HG03108 (cell line): ENCODE results near the gene TRIAP1.

ENCODE experiments used
- ATAC-seq: cut with Tn5 transposase; IDR thresholded peaks from one replicate; pipeline ENCODE4 v1.9.1; 2021; ENCODE audit warnings: moderate library complexity; ENCODE audit not compliant: unreplicated experiment

The TRIAP1 gene

DNA sequence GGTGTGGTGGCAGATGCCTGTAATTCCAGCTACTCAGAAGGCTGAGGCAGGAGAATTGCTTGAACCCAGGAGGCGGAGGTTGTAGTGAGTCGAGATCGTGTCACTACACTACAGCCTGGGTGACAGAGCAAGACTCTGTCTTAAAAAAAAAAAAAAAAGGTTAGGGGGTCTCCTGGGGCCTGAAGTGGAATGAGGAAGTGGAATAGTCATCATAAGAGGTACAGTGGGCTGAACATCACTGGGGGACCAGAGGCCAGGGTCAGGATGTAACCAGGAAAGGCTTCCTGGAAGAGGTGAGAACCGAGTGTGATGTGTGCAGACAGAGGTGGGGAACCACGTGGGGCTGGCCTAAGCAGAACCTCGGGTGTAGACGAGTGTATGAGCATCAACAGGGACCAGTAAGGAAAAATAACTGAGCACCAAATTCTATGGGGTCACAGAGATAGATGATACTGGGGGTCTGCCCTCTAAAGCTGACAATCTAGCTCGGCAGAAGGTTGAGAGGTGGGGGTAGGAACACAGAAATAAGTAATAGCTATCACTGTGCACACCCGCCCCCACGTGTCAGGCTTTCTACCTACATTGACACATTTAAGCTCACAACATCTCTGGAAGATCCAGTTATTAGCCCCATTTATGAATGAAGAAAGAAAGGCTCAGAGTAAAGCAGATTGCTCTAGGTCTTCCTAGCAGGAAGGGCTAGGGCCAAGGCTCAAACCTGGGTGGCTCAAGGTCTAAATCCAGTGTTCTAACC, 13.2 kb downstream of the TRIAP1 start:
- no peak for ATAC-seq

DNA sequence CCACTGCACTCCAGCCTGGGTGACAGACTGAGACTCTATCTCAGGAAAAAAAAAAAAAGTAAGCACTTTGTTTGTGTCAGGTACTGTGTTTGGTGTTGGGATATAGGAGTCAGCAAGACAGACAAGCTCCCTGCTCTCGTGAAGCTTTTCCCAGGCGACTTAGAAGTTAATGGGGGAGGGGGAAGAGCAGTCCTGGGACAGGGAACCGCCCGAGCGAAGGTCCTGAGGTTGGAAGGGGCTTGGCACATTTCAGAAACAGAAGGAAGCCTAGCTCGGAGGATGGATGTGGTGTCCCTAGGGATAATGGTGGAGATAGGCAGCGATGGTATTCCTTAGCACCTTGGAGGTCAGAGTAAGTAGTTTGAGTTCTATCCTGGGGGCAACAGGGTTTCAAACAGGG, 16.8 kb downstream of the TRIAP1 start:
- no peak for ATAC-seq

DNA sequence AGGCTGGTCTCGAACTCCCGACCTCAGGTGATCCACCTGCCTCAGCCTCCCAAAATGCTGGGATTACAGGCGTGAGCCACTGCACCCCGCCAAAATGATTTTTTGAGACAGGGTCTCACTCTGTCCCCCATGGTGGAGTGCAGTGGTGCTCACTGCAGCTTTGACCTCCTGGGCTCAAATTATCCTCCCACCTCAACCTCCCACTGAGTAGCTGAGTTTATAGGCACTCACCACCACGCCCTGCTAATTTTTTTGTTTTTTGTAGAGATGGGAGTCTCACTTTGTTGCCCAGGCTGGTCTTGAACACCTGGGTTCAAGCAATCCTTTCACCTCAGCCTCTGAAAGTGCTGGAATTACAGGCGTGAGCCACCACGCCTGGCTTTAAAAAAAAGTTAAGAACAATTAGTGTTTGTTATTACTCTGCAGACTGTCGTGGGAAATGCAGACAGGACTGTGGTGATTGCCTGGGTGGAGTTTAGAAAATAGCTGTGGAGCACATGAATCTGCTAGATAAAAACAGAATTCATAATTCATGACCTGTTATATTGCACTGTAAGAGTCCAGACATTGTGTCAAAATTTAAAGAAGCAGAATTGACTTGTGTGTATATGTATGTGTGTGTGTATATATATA, 17.5 kb downstream of the TRIAP1 start:
- ATAC-seq, result no peak

DNA sequence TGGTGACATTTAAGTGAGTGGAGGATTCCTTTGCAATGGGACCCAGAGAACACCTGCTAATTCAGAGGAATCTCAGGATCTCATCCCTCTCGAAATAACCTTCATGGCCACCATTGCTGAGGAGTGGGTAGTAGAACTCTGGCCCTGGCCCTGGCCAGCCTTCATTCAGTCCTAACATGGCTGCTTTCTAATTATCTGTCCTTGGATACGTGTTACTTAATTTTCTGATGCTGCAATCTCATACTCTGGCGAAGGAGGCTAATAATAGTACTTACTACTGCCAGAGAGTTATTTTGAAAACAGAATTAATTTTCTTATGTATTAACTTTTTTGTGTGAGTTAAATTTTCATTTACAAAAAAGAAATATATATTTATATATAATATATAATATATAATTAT, 20.4 kb downstream of the TRIAP1 start:
- ATAC-seq, result no peak

DNA sequence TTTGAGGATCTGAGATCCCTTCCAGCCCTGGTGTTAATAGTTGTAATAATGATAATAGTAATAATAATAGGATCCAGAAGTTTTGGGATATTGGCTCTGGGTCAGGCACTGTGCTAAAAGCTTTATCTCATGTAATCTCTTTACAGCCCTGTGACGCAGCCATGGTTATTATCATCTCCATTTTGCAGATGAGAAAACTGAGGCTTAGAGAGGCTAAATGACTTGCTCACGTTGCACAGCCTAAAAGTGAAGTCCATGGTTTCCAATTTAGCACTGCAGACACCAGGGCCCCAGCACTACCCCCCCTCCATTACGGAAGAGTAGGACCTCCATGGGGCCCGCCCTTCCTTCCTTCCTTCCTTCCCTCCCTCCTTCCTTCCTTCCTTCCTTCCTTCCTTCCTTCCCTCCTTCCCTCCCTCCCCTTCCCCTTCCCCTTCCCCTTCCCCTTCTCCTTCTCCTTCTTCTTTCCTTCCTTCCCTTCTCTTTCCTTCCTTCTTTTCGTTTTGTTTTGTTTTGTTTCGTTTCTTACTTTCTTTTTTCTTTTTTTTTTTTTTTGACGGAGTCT, 23.2 kb downstream of the TRIAP1 start:
- ATAC-seq, result no peak

DNA sequence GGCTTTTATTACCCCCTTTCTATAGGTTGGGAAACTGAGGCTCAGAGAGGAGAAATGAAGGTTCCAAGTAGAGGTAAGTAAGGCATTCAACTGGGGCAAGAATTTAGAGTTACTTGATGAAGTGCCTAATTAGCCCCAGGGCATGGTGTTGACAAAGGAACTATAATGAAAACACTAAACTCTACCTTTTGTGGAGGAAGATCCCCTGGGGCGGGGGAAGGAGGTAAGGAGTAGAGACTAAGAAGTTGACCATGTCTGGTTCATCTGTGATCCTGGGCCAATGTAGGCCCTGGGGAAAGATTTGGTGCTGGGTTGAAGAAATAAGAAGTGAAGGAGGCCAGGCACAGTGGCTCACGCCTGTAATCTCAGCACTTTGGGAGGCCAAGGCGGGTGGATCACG, 24.5 kb downstream of the TRIAP1 start:
- no peak for ATAC-seq

DNA sequence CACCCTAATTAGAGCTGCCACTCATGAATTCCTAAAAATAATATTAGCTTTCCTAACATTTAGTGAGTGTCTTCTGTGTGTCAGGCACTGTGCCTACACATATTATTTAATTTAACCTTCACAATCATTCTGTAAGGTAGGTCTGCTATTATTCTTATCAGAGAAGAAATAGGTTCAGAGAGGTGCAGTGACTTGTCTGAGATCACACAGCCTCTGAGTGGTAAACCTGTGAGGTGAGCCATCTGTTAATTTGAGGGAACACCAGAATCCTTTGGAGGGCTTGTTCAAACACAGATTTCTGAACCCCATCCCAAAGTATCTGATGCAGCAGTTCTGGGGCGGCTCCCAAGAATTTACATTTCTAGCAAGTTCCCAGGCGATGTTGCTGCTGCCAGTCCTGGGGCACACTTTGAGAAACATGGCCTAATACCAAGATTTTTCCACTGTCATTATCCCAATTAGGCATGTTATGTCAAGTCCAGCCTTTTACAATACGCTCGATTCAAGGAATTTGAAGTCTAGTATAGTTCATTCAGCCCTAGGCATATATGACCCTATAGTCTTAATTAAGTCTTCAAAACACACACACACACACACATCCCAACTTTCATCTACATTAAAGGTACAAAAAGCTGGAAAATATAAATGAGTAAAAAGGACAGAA, 28.1 kb downstream of the TRIAP1 start:
- no peak for ATAC-seq

DNA sequence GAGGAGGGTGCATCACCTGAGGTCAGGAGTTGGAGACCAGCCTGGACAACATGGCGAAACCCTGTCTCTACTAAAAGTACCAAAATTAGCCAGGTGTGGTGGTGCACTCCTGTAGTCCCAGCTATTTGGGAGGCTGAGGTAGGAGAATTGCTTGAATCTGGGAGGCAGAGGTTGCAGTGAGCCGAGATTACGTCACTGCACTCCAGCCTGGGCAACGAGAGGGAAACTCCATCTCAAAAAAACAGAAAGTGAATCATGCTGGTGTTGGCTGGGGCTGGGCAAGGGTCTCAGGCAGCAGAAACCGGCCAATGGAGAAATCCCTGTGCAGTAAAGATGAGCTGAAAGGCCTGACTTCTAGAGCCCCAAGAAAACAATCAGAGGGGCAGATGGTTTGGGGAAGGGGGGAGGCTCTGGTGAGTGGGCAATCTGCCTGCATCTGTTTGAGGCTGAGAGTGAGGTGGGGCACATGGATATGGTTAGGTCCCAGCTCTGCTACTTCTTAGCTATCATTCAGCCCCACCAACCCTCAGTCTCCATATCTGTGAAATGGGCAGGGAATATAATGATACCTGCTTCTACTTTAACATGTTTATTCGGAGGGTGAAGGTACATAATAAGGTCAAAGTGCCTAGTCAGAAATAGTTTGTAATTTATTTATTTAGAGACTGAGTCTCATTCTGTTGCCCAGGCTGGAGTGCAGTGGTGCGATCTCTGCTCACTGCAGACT, 29.5 kb downstream of the TRIAP1 start:
- ATAC-seq, result no peak

DNA sequence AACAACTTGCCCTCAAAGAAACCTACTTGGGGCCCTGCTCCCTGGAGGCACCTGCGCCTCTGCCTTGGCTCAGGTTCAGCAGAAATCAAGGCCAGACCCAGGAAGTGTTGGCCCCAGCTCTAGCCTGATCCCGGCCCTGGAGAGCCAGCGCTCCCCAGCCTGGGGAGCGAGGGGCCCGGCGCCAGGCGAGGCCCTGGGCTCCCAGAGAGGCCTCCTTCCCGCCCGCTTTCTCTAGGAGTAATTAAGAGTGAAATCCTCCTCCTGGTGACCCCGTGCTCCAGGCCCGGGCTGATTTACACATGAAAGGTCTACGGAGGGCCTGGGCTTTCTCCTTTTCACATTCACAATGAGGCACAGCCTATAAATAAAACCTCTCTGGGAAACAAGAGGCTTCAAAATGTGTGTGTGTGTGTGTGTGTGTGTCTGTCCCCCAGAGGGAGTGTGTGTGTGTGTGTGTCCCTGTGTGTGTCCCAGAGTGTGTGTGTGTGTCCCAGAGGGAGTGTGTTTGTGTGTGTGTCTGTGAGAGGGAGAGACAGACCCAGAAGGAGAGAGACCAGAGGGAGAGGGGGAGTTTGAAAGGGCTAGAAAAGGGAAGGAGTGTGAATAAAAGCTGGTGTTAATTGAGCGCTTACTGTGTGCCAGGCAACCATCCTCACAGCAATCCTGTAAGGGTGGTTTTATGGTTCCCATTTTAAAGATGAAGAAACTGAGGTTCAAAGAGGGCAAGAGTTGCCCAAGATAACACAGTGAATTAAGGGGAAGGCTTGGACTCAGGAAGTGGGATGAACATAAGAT, 32.1 kb downstream of the TRIAP1 start:
- no peak for ATAC-seq

DNA sequence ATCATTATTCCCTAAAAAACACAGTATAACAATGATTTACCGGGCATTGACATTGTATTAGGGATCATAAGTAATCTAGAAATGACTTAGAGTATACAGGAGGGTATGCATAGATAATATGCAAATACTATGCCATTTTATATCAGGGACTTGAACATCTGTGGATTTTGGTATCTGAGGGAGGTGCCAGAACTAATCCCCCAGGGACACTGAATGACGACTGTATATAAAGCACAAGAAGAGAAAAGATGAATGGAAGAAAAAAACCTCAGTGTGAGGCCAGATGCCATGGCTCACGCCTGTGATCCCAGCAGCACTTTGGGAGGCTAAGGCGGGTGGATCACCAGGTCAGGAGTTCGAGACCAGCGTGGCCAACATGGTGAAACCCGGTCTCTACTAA, 33.8 kb downstream of the TRIAP1 start:
- no peak for ATAC-seq

DNA sequence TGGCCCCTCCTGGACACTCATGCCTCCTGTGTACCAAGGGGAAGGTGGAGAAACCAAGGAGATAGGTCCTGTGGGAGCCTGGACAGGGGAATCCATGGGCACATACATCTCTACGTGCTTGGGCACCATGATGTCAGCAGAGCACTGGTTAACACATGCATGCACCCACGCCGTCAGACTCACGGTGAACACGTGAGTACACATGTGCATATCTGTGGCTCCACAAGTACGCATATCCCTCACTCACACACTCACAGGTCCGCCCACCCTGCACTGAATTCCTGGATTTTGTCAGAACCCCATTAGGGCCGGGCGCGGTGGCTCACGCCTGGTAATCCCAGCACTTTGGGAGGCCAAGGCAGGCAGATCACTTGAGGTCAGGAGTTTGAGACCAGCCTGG, 37.4 kb downstream of the TRIAP1 start:
- no peak for ATAC-seq

DNA sequence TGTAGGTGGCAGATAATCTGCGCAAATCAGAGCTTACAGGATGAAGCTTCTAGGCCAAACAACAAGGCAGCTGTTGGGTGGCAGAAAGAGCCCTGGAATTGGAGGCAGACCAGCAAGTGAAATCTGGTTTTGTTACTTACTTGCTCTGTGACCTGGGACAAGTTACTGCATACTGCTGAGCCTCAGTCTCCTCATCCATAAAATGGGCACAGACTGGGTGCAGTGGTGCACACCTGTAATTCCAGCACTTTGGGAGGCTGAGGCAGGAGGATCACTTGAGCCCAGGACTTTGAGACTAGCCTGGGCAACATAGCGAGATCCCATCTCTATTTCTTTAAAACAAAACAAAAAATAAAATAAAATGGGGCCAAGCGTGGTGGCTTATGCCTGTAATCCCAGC, 39.6 kb downstream of the TRIAP1 start:
- no peak for ATAC-seq

DNA sequence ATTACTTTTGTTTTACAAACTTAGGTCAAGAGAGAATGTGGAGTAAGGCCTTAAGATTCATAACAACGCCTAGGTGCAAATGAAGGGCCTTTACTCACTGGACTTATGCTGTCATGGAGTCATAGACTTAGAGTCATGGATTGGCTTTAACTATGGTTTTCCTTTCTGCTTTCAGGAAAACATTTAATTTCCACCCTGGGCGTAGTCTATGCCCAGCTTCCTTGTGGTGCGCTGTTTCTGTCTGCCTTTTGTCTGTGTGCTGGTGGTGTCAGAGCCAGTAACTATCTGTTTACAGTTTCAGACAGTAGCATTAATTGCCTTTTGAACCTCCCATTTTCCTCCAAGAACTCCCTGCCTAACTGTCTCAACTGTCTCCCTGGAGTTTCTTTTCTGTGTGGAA, 40.1 kb downstream of the TRIAP1 start:
- ATAC-seq, result no peak

DNA sequence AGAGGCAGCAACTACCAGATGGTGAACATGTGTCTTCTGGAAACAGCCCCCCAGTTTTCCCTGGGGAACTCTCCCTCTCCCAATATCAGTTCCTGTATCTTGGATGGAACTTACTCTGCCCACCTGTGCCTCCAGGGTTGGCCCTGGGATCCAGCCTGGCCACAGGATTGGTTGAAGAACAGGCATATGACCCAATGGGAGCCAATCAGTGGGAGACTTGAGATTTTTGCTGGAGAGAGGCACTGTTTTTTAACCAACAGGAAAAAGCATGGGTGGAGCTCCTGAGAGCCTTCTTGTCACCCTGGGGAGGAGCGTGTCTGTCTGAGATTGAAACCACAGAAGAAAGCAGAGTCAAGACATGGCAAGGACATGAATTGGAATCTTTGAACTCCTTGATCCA, 41.9 kb downstream of the TRIAP1 start:
- ATAC-seq, result no peak

DNA sequence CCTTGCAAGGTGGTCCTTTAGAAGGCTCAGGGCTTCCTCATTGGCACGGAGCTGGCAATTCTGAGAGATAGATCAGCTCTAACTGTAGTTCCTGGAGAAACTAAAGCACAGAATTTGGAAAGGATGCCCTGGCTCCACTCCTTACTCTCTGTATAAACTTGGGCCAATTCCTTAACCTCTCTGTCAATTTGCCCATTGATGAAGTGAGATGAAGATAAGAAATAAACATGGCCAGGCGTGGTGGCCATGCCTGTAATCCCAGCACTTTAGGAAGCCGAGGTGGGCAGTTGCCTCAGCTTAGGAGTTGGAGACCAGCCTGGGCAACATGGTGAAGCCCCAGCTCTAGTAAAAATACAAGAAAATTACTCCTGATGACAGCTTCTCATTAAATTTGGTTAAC, 42.3 kb downstream of the TRIAP1 start:
- ATAC-seq, result no peak

DNA sequence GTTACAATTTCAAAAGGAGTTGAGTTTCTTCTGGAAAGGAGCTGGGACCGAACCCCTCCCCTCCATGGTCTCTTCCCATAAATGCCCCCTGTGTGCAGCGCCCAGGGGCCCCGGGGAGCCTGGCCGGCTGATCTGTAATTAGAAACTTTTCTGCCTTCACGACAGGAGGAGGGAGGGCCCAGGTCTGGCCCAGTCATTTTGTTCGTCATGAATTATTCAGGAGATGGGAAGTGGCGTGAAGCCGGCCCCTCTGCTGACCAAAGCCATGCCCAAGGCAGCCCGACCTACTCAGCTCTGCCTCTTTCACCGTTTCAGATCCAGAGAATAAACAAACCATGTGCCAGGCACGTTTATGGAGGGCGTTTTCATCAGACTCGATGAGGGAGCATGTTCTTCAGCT, 44.0 kb downstream of the TRIAP1 start:
- ATAC-seq, result no peak

DNA sequence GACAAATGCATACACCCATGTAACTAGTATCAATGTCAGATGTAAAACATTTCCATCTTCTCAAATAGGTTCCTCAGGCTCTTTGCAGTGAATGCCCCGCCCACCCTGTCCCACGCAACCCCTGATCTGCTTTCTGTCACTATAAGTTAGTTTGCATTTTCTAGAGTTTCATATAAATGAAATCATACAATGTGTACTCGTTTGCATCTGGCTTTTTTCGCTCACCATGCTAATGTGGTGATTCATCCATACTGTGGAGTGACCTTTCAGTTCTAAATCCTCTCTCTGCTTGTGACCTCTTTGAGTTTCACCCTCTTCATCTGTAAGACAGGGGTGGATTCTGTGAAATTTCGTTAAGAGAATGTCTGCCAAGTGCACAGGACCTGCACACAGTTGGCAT, 46.7 kb downstream of the TRIAP1 start:
- ATAC-seq, result no peak

DNA sequence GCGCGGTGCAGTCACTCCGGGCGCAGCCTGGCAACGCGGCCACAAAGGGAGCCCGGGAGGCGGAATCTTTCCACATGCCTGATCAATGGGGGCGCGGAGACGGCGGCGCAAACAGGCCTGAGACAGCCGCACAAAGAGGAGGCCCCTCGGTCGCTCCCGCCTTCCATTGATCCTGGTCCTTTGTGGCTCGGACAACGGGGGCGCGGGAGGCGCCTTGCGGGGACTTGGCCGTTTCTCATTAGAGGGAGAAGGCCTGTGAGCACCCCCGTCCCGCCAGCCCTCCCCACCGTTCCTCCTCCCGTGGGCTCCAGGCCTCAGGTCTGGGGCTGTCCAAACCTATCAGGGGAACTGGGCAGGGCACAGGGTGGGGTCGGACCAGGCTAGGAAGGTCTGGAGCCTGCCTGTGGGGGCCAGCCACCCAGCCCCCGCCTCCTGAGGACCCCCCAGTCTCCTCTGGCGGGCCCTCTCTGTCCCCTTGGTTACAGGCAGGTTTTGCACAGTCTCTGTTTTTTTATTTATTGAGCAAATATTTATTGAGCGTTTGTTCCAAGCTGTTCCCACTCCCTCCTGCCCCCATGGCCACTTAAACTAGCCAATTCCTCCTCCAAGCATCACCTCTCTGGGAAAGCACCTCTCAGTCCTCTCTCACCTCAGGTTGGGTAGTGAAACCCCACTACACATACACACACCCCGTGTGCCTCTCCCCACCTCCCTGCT, 48.2 kb downstream of the TRIAP1 start:
- ATAC-seq, result no peak

DNA sequence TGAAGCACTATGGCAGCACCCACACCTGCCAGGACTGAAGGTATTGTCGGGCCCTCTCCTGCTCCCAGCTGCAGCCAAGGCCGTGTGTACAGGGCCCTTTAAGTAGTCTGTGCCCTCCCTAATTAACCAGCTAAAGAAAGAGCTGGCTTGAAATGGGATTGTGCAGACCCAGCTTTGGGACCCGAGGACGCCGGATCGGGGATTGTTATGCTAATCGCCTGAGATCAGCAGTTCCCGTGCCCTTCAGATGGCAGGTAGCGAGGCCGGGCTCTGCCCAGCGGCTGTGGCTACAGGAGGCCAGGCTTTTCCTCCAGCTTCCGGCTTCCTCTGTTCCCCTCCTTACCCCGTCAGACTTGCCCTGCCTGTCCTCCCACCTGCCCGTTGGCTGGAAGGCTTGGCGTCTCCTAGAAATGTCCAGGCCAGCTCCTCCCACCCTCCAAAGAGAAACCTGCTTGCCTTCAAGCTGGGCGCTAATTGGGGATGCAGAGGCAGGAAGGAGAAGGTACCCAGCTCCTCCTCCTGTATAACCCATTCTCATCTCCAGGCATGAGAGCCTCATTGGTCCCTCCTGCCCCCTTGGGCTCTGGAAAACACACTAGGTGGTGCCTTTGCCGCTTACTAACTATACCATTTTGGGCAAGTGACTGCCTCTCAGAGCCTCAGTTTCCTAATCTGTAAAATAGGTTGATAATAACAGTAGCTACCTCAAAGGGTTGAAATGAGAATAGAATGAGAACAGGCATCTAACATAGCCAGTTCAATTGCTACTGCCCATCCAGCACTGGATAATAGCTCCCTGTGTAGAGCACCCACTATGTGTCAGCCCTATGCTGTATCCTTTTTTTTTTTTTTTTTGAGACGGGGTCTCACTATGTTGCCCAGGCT, 51.5 kb downstream of the TRIAP1 start:
- ATAC-seq, result no peak
